HepG2 (cell line): ENCODE data around the gene METRN. TPM values are rescaled to one million over a fixed set of nuclear protein-coding genes. Genes with fewer than 3 reads are reported as not detected.

Source experiments
- ATAC-seq: fragments of 200-7000 bp; cut with Tn5 transposase; 3 replicates; pipeline ENCODE4 v1.9.1; 2020; ENCODE audit warnings: mild to moderate bottlenecking, moderate library complexity
- BruUV-seq: library from RNA; stranded (reverse); fragments of 400-500 nt; replicated peaks from 2 replicates; lab custom pipeline; 2021; lab: Mats Ljungman, UMichigan
- CTCF ChIA-PET: fragments of 300-600 bp; formaldehyde crosslinking; extraction: SDS; loops from one replicate; lab custom pipeline; 2021; ENCODE audit warnings: low total read pairs, inconsistent platforms, low intra/inter-chr PET ratio; lab: Yijun Ruan, JAX
- POLR2A ChIA-PET: fragments of 350-600 bp; sonication (Branson Sonifier 250); formaldehyde crosslinking; loops from one replicate; lab custom pipeline; 2020; ENCODE audit warnings: antibody characterized with exemption, inconsistent platforms; lab: Yijun Ruan, JAX
- DNase-seq: peaks from one replicate; pipeline ENCODE4 v3.0.0-alpha.2; 2015; ENCODE audit warnings: low spot score
- FAIRE-seq: peaks from 3 replicates; lab custom pipeline; 2011; peaks lifted over from hg19 to GRCh38; lab: Jason Lieb, UNC
- H2AFZ ChIP-seq: one replicate; pipeline ENCODE4 v1.6.1; 2011; ENCODE audit warnings: low read length, inconsistent platforms
- H3K27ac ChIP-seq: fragments of 300-600 bp; 3 replicates; pipeline ENCODE4 v1.8.0; 2011; ENCODE audit warnings: mixed run types, mild to moderate bottlenecking, mixed read lengths, low read length, inconsistent platforms; ENCODE audit not compliant: insufficient read depth; ENCODE audit errors: extremely low read length
- H3K27me3 ChIP-seq, 2 experiments: fragments of 200-600 bp in 1 of 2; 2 replicates in 1 of 2; 3 replicates in 1 of 2; pipeline versions ENCODE4 v1.6.0 to v1.8.0; 2011; ENCODE audit warnings: low read length in 2 of 2, mild to moderate bottlenecking in 2 of 2, moderate library complexity in 2 of 2, inconsistent platforms in 1 of 2; ENCODE audit not compliant: insufficient read depth in 2 of 2, control insufficient read depth in 1 of 2
- H3K36me3 ChIP-seq, 2 experiments: fragments of 200-600 bp in 1 of 2; replicated peaks in 1 of 2; 2 replicates in 1 of 2; 3 replicates in 1 of 2; pipeline versions ENCODE4 v1.5.1 to v1.8.0; 2011; ENCODE audit warnings: low read length in 2 of 2, inconsistent platforms in 1 of 2; ENCODE audit not compliant: insufficient read depth in 2 of 2, control insufficient read depth in 1 of 2
- H3K4me1 ChIP-seq: 2 replicates; pipeline ENCODE4 v1.5.1; 2012; ENCODE audit warnings: low read length, inconsistent platforms; ENCODE audit not compliant: insufficient read depth
- H3K4me2 ChIP-seq: 2 replicates; pipeline ENCODE4 v1.6.0; 2011; ENCODE audit warnings: low read depth, low read length, inconsistent platforms
- H3K4me3 ChIP-seq, 3 experiments: fragments of 200-600 bp in 1 of 3; sonication (generic), shearing (Covaris generic) in 1 of 3; replicated peaks in 1 of 3; 2 replicates each; pipeline ENCODE4 v1.5.1; 2011 to 2016; ENCODE audit warnings: low read length in 3 of 3, inconsistent platforms in 2 of 3, low read depth in 2 of 3, mild to moderate bottlenecking in 2 of 3, control low read depth in 1 of 3, mixed read lengths in 1 of 3; ENCODE audit not compliant: insufficient read depth in 1 of 3
- H3K79me2 ChIP-seq: one replicate; pipeline ENCODE4 v1.6.1; 2011; ENCODE audit warnings: low read length, inconsistent platforms; ENCODE audit not compliant: insufficient read depth
- H3K9ac ChIP-seq: 2 replicates; pipeline ENCODE4 v1.6.0; 2011; ENCODE audit warnings: mild to moderate bottlenecking, low read depth, low read length, inconsistent platforms; ENCODE audit not compliant: insufficient read depth
- H3K9me3 ChIP-seq: 2 replicates; pipeline ENCODE4 v1.5.1; 2012; ENCODE audit warnings: mild to moderate bottlenecking, low read length
- H4K20me1 ChIP-seq: 2 replicates; pipeline ENCODE4 v1.6.0; 2011; ENCODE audit warnings: inconsistent platforms, mild to moderate bottlenecking, low read length, moderate library complexity; ENCODE audit not compliant: insufficient read depth
- AGO2 ChIP-seq: fragments of 200-400 bp; formaldehyde crosslinking; optimal IDR thresholded peaks from 2 replicates; pipeline ENCODE3; 2017; ENCODE audit warnings: mild to moderate bottlenecking, low read depth, low read length, moderate library complexity
- ETS1 ChIP-seq: sonication (generic); formaldehyde crosslinking; IDR thresholded peaks from 2 replicates; pipeline ENCODE4 v1.4.0; 2020; ENCODE audit warnings: missing genetic modification reagents
- FOXO1 ChIP-seq: sonication (generic); formaldehyde crosslinking; IDR thresholded peaks from 2 replicates; pipeline ENCODE4 v1.4.0; 2020; ENCODE audit warnings: missing genetic modification reagents
- GABPA ChIP-seq, 2 experiments: IDR thresholded peaks; 2 replicates each; pipeline ENCODE4 v1.6.1; 2011 to 2016; ENCODE audit warnings: low read depth in 2 of 2, low read length in 1 of 2, missing biosample characterization in 1 of 2, missing genetic modification characterization in 1 of 2
- JUND ChIP-seq: sonication (generic); formaldehyde crosslinking; IDR thresholded peaks from 2 replicates; pipeline ENCODE4 v1.8.0; 2022; ENCODE audit warnings: mild to moderate bottlenecking, missing genetic modification reagents
- KLF15 ChIP-seq: sonication (generic); formaldehyde crosslinking; IDR thresholded peaks from 2 replicates; pipeline ENCODE4 v1.8.1; 2023; ENCODE audit warnings: borderline replicate concordance, mild to moderate bottlenecking, inconsistent platforms, missing genetic modification reagents, mixed read lengths
- MLLT10 ChIP-seq: sonication (generic); formaldehyde crosslinking; IDR thresholded peaks from 2 replicates; pipeline ENCODE4 v1.4.0; 2020; ENCODE audit warnings: missing genetic modification reagents
- POLR2A ChIP-seq, 2 experiments: IDR thresholded peaks; 2 replicates each; pipeline ENCODE4 v1.6.1; 2011; ENCODE audit warnings: low read depth in 2 of 2, low read length in 2 of 2, mild to moderate bottlenecking in 1 of 2, moderate library complexity in 1 of 2; ENCODE audit not compliant: insufficient read depth in 1 of 2
- RBFOX2 ChIP-seq: fragments of 200-400 bp; formaldehyde crosslinking; IDR thresholded peaks from 2 replicates; pipeline ENCODE4 v1.6.1; 2017; ENCODE audit warnings: low read depth, mild to moderate bottlenecking, low read length
- RNF219 ChIP-seq: sonication (generic); formaldehyde crosslinking; IDR thresholded peaks from 2 replicates; pipeline ENCODE4 v1.5.0; 2020; ENCODE audit warnings: mild to moderate bottlenecking, missing genetic modification reagents
- SMAD1 ChIP-seq: sonication (generic); formaldehyde crosslinking; IDR thresholded peaks from 2 replicates; pipeline ENCODE4 v1.4.0; 2020; ENCODE audit warnings: missing genetic modification reagents, low read depth, mild to moderate bottlenecking, borderline replicate concordance
- SSRP1 ChIP-seq: IDR thresholded peaks from 2 replicates; pipeline ENCODE4 v1.6.1; 2016; ENCODE audit warnings: control low read depth
- ZNF282 ChIP-seq: fragments of 450-650 bp; IDR thresholded peaks from 2 replicates; pipeline ENCODE4 v1.6.1; 2018; ENCODE audit not compliant: partially characterized antibody
- ZNF331 ChIP-seq: sonication (generic); formaldehyde crosslinking; IDR thresholded peaks from 2 replicates; pipeline ENCODE4 v1.4.0; 2020; ENCODE audit warnings: missing genetic modification reagents
- ZNF619 ChIP-seq: sonication (generic); formaldehyde crosslinking; IDR thresholded peaks from 2 replicates; pipeline ENCODE4 v1.4.0; 2020; ENCODE audit warnings: mild to moderate bottlenecking, missing genetic modification reagents
- ZNF704 ChIP-seq: sonication (generic); formaldehyde crosslinking; IDR thresholded peaks from 2 replicates; pipeline ENCODE4 v1.8.1; 2023; ENCODE audit warnings: mild to moderate bottlenecking, inconsistent platforms, moderate library complexity, missing genetic modification reagents, borderline replicate concordance
- ZNF777 ChIP-seq: sonication (generic); formaldehyde crosslinking; IDR thresholded peaks from 2 replicates; pipeline ENCODE4 v1.4.0; 2020; ENCODE audit warnings: missing genetic modification reagents
- WGBS: methylation state at CpG from one replicate; pipeline ENCODE4 v1.1.6; 2017; ENCODE audit warnings: low lambda C conversion rate; 5-methylcytosine and 5-hydroxymethylcytosine counted together
- in situ Hi-C: cut with HindIII; loops from 2 replicates; pipeline ENCODE4 v1.10.0; 2017; ENCODE audit warnings: low pct_unique_long_range_greater_than_20kb; ENCODE audit not compliant: extremely low pct_ligation_motif_present
- intact Hi-C: fragments of 100-400 bp; cut with micrococcal nuclease; formaldehyde crosslinking; loops from one replicate; pipeline ENCODE4 v1.10.0; 2022; ENCODE audit not compliant: unreplicated experiment
- polyA plus RNA-seq, 8 experiments: library from polyadenylated mRNA; depleted of rRNA in 3 of 8; stranded (reverse) in 7 of 8; unstranded in 1 of 8; fragments of >200 nt; fragmentation: Illumina TruSeq in 4 of 8; extraction: Trizol in 4 of 8; gene quantifications; 2 replicates each; pipeline versions ENCODE4 v1.2.1 to v1.2.3, GENCODE V29; 2011 to 2016; ENCODE audit warnings: low read depth in 4 of 8, missing spikeins in 1 of 8, mixed read lengths in 1 of 8; ENCODE audit not compliant: insufficient read depth in 1 of 8
- total RNA-seq, 5 experiments: library from RNA; depleted of rRNA; stranded (reverse); fragments of >200 nt; fragmentation: Illumina TruSeq; extraction: Trizol; gene quantifications; 2 replicates each; pipeline ENCODE4 v1.2.3, GENCODE V29; 2016; ENCODE audit warnings: low read depth in 1 of 5

METRN gene
- total and polyA plus RNA-seq, 2 of the 13 experiments (the other 11 are each of a cell fraction or from before 2014, with no cell fraction given) = 25.5 to 46.1 TPM

GRCh38 chr16:684071-684794 lies 30.7 kb upstream of the METRN start, which contains the start of gene JMJD8 (continued):
- TF ChIP-seq RNF219 (CRISPR knock-in tag) (no peak), ZNF619 (CRISPR knock-in tag) (no peak), RBFOX2 (peak; percentile 15), ZNF282 (no peak)
- TF ChIP-seq, all 625 proteins: peak for 4

GRCh38 chr16:684961-685696 lies 29.8 kb upstream of the METRN start:
- Histone ChIP-seq H4K20me1 (0 out of 2 replicates have a peak, but pooled peaks cover 3% of the 10 kb centered on the region), H3K27ac (no peak overlapping the region), H2AFZ (no peak overlapping the region), H3K4me3 (no peak overlapping the region), H3K27me3 (no peaks in the 10 kb centered on the region; a peak in 1 of 5 replicates), H3K9me3 (no peaks in the 10 kb centered on the region), H3K4me1 (peaks cover 26% of the 10 kb centered on the region), H3K4me2 (no peak overlapping the region), H3K79me2 (peaks cover 18% of the 10 kb centered on the region), H3K9ac (no peak overlapping the region), H3K36me3 (peaks cover 11 to 20% of the 10 kb centered on the region in 2 experiments; a peak in 4 of 5 replicates)
- FAIRE-seq (no peak), ATAC-seq (no peak), DNase-seq (no peak)
- 97% methylated on average over 45 of the region's 61 CpGs for WGBS
- ChIA-PET POLR2A (no interaction called here), CTCF (interaction anchor here (1.1 to 1.5 kb wide), 2 partner anchors 17 to 74 kb away, joined by 3 to 4 read pairs; partner anchors contain the start of gene RHOT2)
- no TSS peak for BruUV-seq
- intact Hi-C loops = no loop called here
- in situ Hi-C loops = no loop called here
- peak in 1 of 2 experiments; percentile 36; a peak in 2 of 4 replicates for TF ChIP-seq POLR2A (IDR thresholded peaks at IDR 0.05; ENCODE audit: insufficient read depth in 1 of 2, low read depth in 2 of 2, low read length in 2 of 2)
- TF ChIP-seq FOXO1 (CRISPR knock-in tag) = no peak
- TF ChIP-seq ETS1 (CRISPR knock-in tag) = no peak
- TF ChIP-seq JUND (CRISPR knock-in tag) = no peak
- TF ChIP-seq GABPA (IDR thresholded peaks at IDR 0.05; ENCODE audit: low read depth, low read length) = no peak
- TF ChIP-seq GABPA (CRISPR knock-in tag; IDR thresholded peaks at IDR 0.05; ENCODE audit: low read depth) = no peak
- no peak for TF ChIP-seq SMAD1 (CRISPR knock-in tag)
- no peak for TF ChIP-seq ZNF704 (CRISPR knock-in tag)
- TF ChIP-seq MLLT10 (CRISPR knock-in tag) = no peak
- 0 out of 2 replicates have a peak, but pooled peaks have one; percentile 57 for TF ChIP-seq SSRP1 (CRISPR knock-in tag)
- no peak for TF ChIP-seq ZNF331 (CRISPR knock-in tag)
- TF ChIP-seq ZNF777 (CRISPR knock-in tag) = no peak
- no peak for TF ChIP-seq KLF15 (CRISPR knock-in tag)
- TF ChIP-seq AGO2 = peak; percentile 60
